WTC11 (cell line): ENCODE measurements around the gene CAB39. TPM values are rescaled to one million over a fixed set of nuclear protein-coding genes. Genes with fewer than 3 reads are reported as not detected.

Experiments used
- ATAC-seq: fragments of 200-7000 bp; cut with Tn5 transposase; 2 replicates; pipeline ENCODE4 v1.10.0; 2021; ENCODE audit warnings: mild to moderate bottlenecking, moderate library complexity
- CTCF ChIA-PET: fragments of 300-600 bp; sonication (Branson Sonifier 250); formaldehyde crosslinking; loops from one replicate; lab custom pipeline; 2021; ENCODE audit warnings: antibody characterized with exemption; lab: Charles Lee
- POLR2A ChIA-PET: fragments of 350-600 bp; sonication (Branson Sonifier 250); formaldehyde crosslinking; loops from one replicate; lab custom pipeline; 2021; ENCODE audit warnings: antibody characterized with exemption; lab: Charles Lee
- DNase-seq: peaks from one replicate; pipeline ENCODE4 v3.0.0; 2021; ENCODE audit warnings: low spot score
- H3K27ac Mint-ChIP-seq: 2 replicates; pipeline ENCODE4 v1.8.0; 2021; ENCODE audit warnings: mixed read lengths
- H3K27me3 Mint-ChIP-seq: 2 replicates; pipeline ENCODE4 v1.8.0; 2021; ENCODE audit warnings: low read depth, mild to moderate bottlenecking, moderate library complexity, mixed read lengths
- H3K36me3 Mint-ChIP-seq: 2 replicates; pipeline ENCODE4 v1.8.0; 2021; ENCODE audit warnings: mixed read lengths
- H3K4me1 Mint-ChIP-seq: 2 replicates; pipeline ENCODE4 v1.8.0; 2022; ENCODE audit warnings: mixed read lengths
- H3K4me3 Mint-ChIP-seq: 2 replicates; pipeline ENCODE4 v1.8.0; 2021; ENCODE audit warnings: mild to moderate bottlenecking, moderate library complexity, mixed read lengths
- H3K9me3 Mint-ChIP-seq: 2 replicates; pipeline ENCODE4 v1.8.0; 2021; ENCODE audit warnings: mixed read lengths
- ATF1 ChIP-seq: sonication (generic); formaldehyde crosslinking; IDR thresholded peaks from 2 replicates; pipeline ENCODE4 v1.8.1; 2023; ENCODE audit warnings: mild to moderate bottlenecking, moderate library complexity, missing genetic modification reagents
- ATF6 ChIP-seq: sonication (generic); formaldehyde crosslinking; IDR thresholded peaks from 2 replicates; pipeline ENCODE4 v1.8.1; 2023; ENCODE audit warnings: mild to moderate bottlenecking, missing genetic modification reagents
- ETV6 ChIP-seq: sonication (generic); formaldehyde crosslinking; IDR thresholded peaks from 2 replicates; pipeline ENCODE4 v1.8.1; 2022; ENCODE audit warnings: mild to moderate bottlenecking, missing genetic modification reagents
- GRHL2 ChIP-seq: fragments of 250-450 bp; sonication (Bioruptor Pico); IDR thresholded peaks from 2 replicates; pipeline ENCODE4 v1.8.0; 2022; ENCODE audit warnings: mild to moderate bottlenecking, moderate library complexity; ENCODE audit not compliant: insufficient replicate concordance, severe bottlenecking
- KAT7 ChIP-seq: sonication (generic); formaldehyde crosslinking; IDR thresholded peaks from 2 replicates; pipeline ENCODE4 v1.8.1; 2023; ENCODE audit warnings: missing genetic modification reagents, mild to moderate bottlenecking, borderline replicate concordance
- MXD4 ChIP-seq: fragments of 250-450 bp; sonication (Bioruptor Pico); IDR thresholded peaks from 2 replicates; pipeline ENCODE4 v1.8.0; 2021; ENCODE audit warnings: mild to moderate bottlenecking, moderate library complexity, borderline replicate concordance
- NFATC4 ChIP-seq: fragments of 250-450 bp; sonication (Bioruptor Pico); IDR thresholded peaks from 2 replicates; pipeline ENCODE4 v1.9.0; 2021; ENCODE audit warnings: mild to moderate bottlenecking
- OVOL2 ChIP-seq: fragments of 250-450 bp; sonication (Bioruptor Pico); IDR thresholded peaks from 2 replicates; pipeline ENCODE4 v1.9.0; 2021; ENCODE audit warnings: mild to moderate bottlenecking, borderline replicate concordance
- PRRX2 ChIP-seq: fragments of 250-450 bp; sonication (Bioruptor Pico); IDR thresholded peaks from 2 replicates; pipeline ENCODE4 v1.8.0; 2021; ENCODE audit warnings: mild to moderate bottlenecking
- SMAD4 ChIP-seq: sonication (generic); formaldehyde crosslinking; IDR thresholded peaks from 2 replicates; pipeline ENCODE4 v1.8.0; 2022; ENCODE audit warnings: mild to moderate bottlenecking, missing genetic modification reagents
- TCF7 ChIP-seq: sonication (generic); formaldehyde crosslinking; IDR thresholded peaks from 2 replicates; pipeline ENCODE4 v1.8.0; 2022; ENCODE audit warnings: mild to moderate bottlenecking, low read depth, missing genetic modification reagents, moderate library complexity
- ZNF121 ChIP-seq: sonication (generic); formaldehyde crosslinking; IDR thresholded peaks from 2 replicates; pipeline ENCODE4 v1.8.0; 2023; ENCODE audit warnings: missing genetic modification reagents
- ZNF138 ChIP-seq: sonication (generic); formaldehyde crosslinking; conservative IDR thresholded peaks from 2 replicates; pipeline ENCODE4 v1.8.1; 2022; ENCODE audit warnings: mild to moderate bottlenecking, moderate library complexity, missing genetic modification reagents
- ZNF219 ChIP-seq: sonication (generic); formaldehyde crosslinking; IDR thresholded peaks from 2 replicates; pipeline ENCODE4 v1.8.0; 2023; ENCODE audit warnings: missing genetic modification reagents, mild to moderate bottlenecking, borderline replicate concordance
- ZNF232 ChIP-seq: sonication (generic); formaldehyde crosslinking; IDR thresholded peaks from 2 replicates; pipeline ENCODE4 v1.8.0; 2022; ENCODE audit warnings: mild to moderate bottlenecking, missing genetic modification reagents
- ZNF281 ChIP-seq: sonication (generic); formaldehyde crosslinking; IDR thresholded peaks from 2 replicates; pipeline ENCODE4 v1.8.0; 2023; ENCODE audit warnings: mild to moderate bottlenecking, missing genetic modification reagents
- ZNF416 ChIP-seq: fragments of 250-450 bp; sonication (Bioruptor Pico); IDR thresholded peaks from 2 replicates; pipeline ENCODE4 v1.9.0; 2021; ENCODE audit warnings: mild to moderate bottlenecking, inconsistent platforms
- ZNF425 ChIP-seq: fragments of 250-450 bp; sonication (Bioruptor Pico); conservative IDR thresholded peaks from 2 replicates; pipeline ENCODE4 v1.9.0; 2021; ENCODE audit warnings: mild to moderate bottlenecking
- ZNF532 ChIP-seq: fragments of 250-450 bp; sonication (Bioruptor Pico); IDR thresholded peaks from 2 replicates; pipeline ENCODE4 v1.9.0; 2021; ENCODE audit warnings: mild to moderate bottlenecking, borderline replicate concordance
- ZNF671 ChIP-seq: fragments of 250-450 bp; sonication (Bioruptor Pico); IDR thresholded peaks from 2 replicates; pipeline ENCODE4 v1.8.0; 2021; ENCODE audit warnings: mild to moderate bottlenecking
- ZSCAN18 ChIP-seq: fragments of 250-450 bp; sonication (Bioruptor Pico); IDR thresholded peaks from 2 replicates; pipeline ENCODE4 v2.1.2; 2022; ENCODE audit warnings: mild to moderate bottlenecking, moderate library complexity
- total RNA-seq: library from RNA; stranded (reverse); gene quantifications from 3 replicates; pipeline ENCODE4 v1.2.3, GENCODE V29; 2021

CAB39 gene
- total RNA-seq, 1 experiment from 2014 or later, result 36.9 TPM

GRCh38 chr2:230816735-230817134, 104.1 kb downstream of the CAB39 start:
- DNase-seq, result no peak
- H3K4me3 Mint-ChIP-seq, result no peak overlapping the region
- TF ChIP-seq OVOL2 (no peak), ZNF425 (no peak), ETV6 (CRISPR knock-in tag) (no peak), ZNF232 (no peak), MXD4 (CRISPR knock-in tag) (no peak), GRHL2 (no peak), ZNF416 (no peak), KAT7 (CRISPR knock-in tag) (no peak), PRRX2 (CRISPR knock-in tag) (no peak), SMAD4 (no peak), ZNF138 (no peak), ATF6 (CRISPR knock-in tag) (no peak), ZNF671 (CRISPR knock-in tag) (no peak), ZNF121 (CRISPR knock-in tag) (no peak), NFATC4 (CRISPR knock-in tag) (no peak), ZSCAN18 (no peak), TCF7 (CRISPR knock-in tag) (no peak), ATF1 (CRISPR knock-in tag) (no peak)
- ChIA-PET CTCF (no interaction called here), POLR2A (no interaction called here)
- peaks cover 8% of the 10 kb centered on the region for H3K4me1 Mint-ChIP-seq
- peaks cover 14% of the 10 kb centered on the region for H3K36me3 Mint-ChIP-seq
- no peak overlapping the region for H3K27ac Mint-ChIP-seq
- H3K27me3 Mint-ChIP-seq, result no peaks in the 10 kb centered on the region
- H3K9me3 Mint-ChIP-seq, result no peaks in the 10 kb centered on the region
- ATAC-seq, result no peak

- H3K27ac Mint-ChIP-seq, result no peak overlapping the region
- no peaks in the 10 kb centered on the region for H3K27me3 Mint-ChIP-seq
- no peaks in the 10 kb centered on the region for H3K9me3 Mint-ChIP-seq
- H3K36me3 Mint-ChIP-seq, result peaks cover 13% of the 10 kb centered on the region
- H3K4me1 Mint-ChIP-seq, result peaks cover 11% of the 10 kb centered on the region
- CTCF ChIA-PET, result no interaction called here
- POLR2A ChIA-PET, result no interaction called here
- ATAC-seq (no peak), DNase-seq (no peak)
- no peak overlapping the region for H3K4me3 Mint-ChIP-seq
- TF ChIP-seq ZNF532 (CRISPR knock-in tag) (no peak), ZNF281 (CRISPR knock-in tag) (no peak), ZNF219 (CRISPR knock-in tag) (no peak), PRRX2 (CRISPR knock-in tag) (no peak)
Observed at GRCh38 chr2:230819433-230819832, 106.8 kb downstream of the CAB39 start.
